Measurements from ENCODE around the gene UBTF. TPM values are rescaled to one million over a fixed set of nuclear protein-coding genes. Genes with fewer than 3 reads are reported as not detected.

Gene UBTF
- total and polyA plus RNA-seq, 9 of the 15 experiments (the other 6 are each of a cell fraction or from before 2014, with no cell fraction given), result 1.2 to 113 (median 83.6) TPM

DNA sequence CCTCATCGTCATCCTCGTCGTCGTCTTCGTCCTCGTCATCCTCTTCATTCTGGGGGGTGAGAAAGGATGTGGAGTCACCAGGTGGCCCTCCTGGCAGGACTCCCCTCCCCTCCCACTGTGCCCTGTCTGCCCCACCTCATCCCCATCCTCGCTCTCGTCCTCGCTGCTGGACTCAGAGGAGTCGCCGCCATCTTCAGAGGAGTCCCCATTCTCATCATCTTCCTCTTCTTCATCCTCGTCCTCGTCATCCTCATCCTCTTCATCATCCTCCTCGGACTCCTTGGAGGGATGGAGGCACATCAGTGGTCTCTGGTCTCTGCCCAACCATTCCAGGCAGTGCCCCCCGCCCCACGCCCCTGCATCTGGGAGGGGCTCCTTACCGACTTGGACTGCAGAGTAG is 12.2 kb downstream of the UBTF start:
- in situ Hi-C loops (cut with MboI), result no loop called here
- intact Hi-C loops (cut with micrococcal nuclease), result no loop called here
- WGBS (ENCODE audit: insufficient coverage, low coverage, missing lambda C conversion rate), result 80% methylated on average over 11 of the region's 17 CpGs
- Histone ChIP-seq H3K36me3 (ENCODE audit: control insufficient read depth, insufficient read depth, low read length) (peaks cover 52% of the 10 kb centered on the region), H3K4me3 (no peak overlapping the region), H3K9me3 (replicated peaks; ENCODE audit: control insufficient read depth, insufficient read depth, low read depth, low read length) (no peaks in the 10 kb centered on the region), H3K4me1 (replicated peaks in 1 of 2; ENCODE audit: control insufficient read depth in 2 of 2, insufficient read depth in 2 of 2, low read length in 2 of 2) (peaks cover 38 to 53% of the 10 kb centered on the region in 2 experiments), H3K9me1 (ENCODE audit: control insufficient read depth, insufficient read depth, low read length) (peaks cover 4% of the 10 kb centered on the region), H3K9ac (ENCODE audit: insufficient read depth in 1 of 2, low read depth in 2 of 2, low read length in 2 of 2) (no peak overlapping the region), H4K20me1 (replicated peaks; ENCODE audit: control insufficient read depth, insufficient read depth, low read length) (peaks cover 12% of the 10 kb centered on the region), H3K4me2 (ENCODE audit: insufficient read depth, low read length) (no peak overlapping the region), H3K79me2 (ENCODE audit: control insufficient read depth, insufficient read depth, low read length) (peaks cover 6% of the 10 kb centered on the region; the same call in 1 of the 3 replicates), H3K27ac (ENCODE audit: extremely low read depth, low read depth, low read length) (no peak overlapping the region), H2AFZ (ENCODE audit: low read depth, low read length) (no peak overlapping the region), H3K27me3 (ENCODE audit: control insufficient read depth in 2 of 2, insufficient read depth in 2 of 2, low read length in 2 of 2) (no peaks in the 10 kb centered on the region)
- ChIA-PET CTCF (ENCODE audit: low intra/inter-chr PET ratio) (no interaction called here), POLR2A (interaction anchor here (0.7 to 0.9 kb wide), 2 partner anchors 66 to 126 kb away, joined by 3 read pairs; no protein-coding TSS in a partner anchor)
- no peak for TF ChIP-seq TCF7L2 (IDR thresholded peaks at IDR 0.05; ENCODE audit: low read depth, low read length)
- TF ChIP-seq CREBBP (IDR thresholded peaks at IDR 0.05; ENCODE audit: low read depth, low read length), result no peak
- TF ChIP-seq RAD51 (IDR thresholded peaks at IDR 0.05; ENCODE audit: borderline replicate concordance, low read depth), result no peak
- TF ChIP-seq, protein P1, sequence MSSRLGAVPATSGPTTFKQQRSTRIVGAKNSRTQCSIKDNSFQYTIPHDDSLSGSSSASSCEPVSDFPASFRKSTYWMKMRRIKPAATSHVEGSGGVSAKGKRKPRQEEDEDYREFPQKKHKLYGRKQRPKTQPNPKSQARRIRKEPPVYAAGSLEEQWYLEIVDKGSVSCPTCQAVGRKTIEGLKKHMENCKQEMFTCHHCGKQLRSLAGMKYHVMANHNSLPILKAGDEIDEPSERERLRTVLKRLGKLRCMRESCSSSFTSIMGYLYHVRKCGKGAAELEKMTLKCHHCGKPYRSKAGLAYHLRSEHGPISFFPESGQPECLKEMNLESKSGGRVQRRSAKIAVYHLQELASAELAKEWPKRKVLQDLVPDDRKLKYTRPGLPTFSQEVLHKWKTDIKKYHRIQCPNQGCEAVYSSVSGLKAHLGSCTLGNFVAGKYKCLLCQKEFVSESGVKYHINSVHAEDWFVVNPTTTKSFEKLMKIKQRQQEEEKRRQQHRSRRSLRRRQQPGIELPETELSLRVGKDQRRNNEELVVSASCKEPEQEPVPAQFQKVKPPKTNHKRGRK (tag; IDR thresholded peaks at IDR 0.05), result no peak
- TF ChIP-seq ZNF165 (CRISPR knock-in tag; IDR thresholded peaks at IDR 0.05; ENCODE audit: borderline replicate concordance), result no peak
- no peak for TF ChIP-seq NR2C2 (CRISPR knock-in tag; IDR thresholded peaks at IDR 0.05)
- TF ChIP-seq NR2C2 (tag; IDR thresholded peaks at IDR 0.05), result no peak
- TF ChIP-seq ZNF766 (CRISPR knock-in tag; conservative IDR thresholded peaks at IDR 0.05), result no peak
- no peak for FAIRE-seq
- ATAC-seq, result no peak
- no peak for DNase-seq (ENCODE audit: extremely low read depth in 1 of 4, low spot score in 3 of 4)
- no TSS peak for BruUV-seq (replicated peaks)

Data from K562 (cell line).